ENCODE data around the gene SELENON. TPM values are rescaled to one million over a fixed set of nuclear protein-coding genes. Genes with fewer than 3 reads are reported as not detected.
A peak's percentile ranks its signal among the peaks of the same experiment; 100 is the strongest.

The SELENON gene
- total and polyA plus RNA-seq, 2 of the 8 experiments (the other 6 are each of a cell fraction or from before 2014, with no cell fraction given), result 43.0 to 77.6 TPM

- TF ChIP-seq CBX8 (IDR thresholded peaks at IDR 0.05; ENCODE audit: borderline replicate concordance, low read depth, low read length), result no peak
- no peak for TF ChIP-seq KDM1A (IDR thresholded peaks at IDR 0.05; ENCODE audit: borderline replicate concordance, low read length)
- TF ChIP-seq RBBP5 (IDR thresholded peaks at IDR 0.05; ENCODE audit: borderline replicate concordance, low read depth, low read length), result 0 out of 2 replicates have a peak, but pooled peaks have one; percentile 58
- no peak for TF ChIP-seq SP1 (IDR thresholded peaks at IDR 0.05; ENCODE audit: low read depth, low read length)
- no peak for TF ChIP-seq EP300 (IDR thresholded peaks at IDR 0.05; ENCODE audit: borderline replicate concordance in 1 of 2, low read depth in 2 of 2, low read length in 2 of 2)
- peak; percentile 49 for TF ChIP-seq ASH2L (IDR thresholded peaks at IDR 0.05; ENCODE audit: low read length)
- no peak for TF ChIP-seq POU5F1 (IDR thresholded peaks at IDR 0.05; ENCODE audit: low read depth, low read length)
- no peak for TF ChIP-seq TAF1 (IDR thresholded peaks at IDR 0.05; ENCODE audit: low read depth, low read length)
- no peak for TF ChIP-seq RAD21 (IDR thresholded peaks at IDR 0.05 in 1 of 2, conservative IDR thresholded peaks at IDR 0.05 in 1 of 2; ENCODE audit: low read depth in 2 of 2, low read length in 2 of 2)
- no peak for TF ChIP-seq GTF2F1 (IDR thresholded peaks at IDR 0.05; ENCODE audit: borderline replicate concordance, low read depth, low read length)
- peak; percentile 25 for TF ChIP-seq CTBP2 (IDR thresholded peaks at IDR 0.05; ENCODE audit: borderline replicate concordance, insufficient read depth, insufficient read length, low read length)
- TF ChIP-seq, protein P1, sequence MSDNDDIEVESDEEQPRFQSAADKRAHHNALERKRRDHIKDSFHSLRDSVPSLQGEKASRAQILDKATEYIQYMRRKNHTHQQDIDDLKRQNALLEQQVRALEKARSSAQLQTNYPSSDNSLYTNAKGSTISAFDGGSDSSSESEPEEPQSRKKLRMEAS (IDR thresholded peaks at IDR 0.05), result peak; percentile 44
- no peak for TF ChIP-seq MAFK (IDR thresholded peaks at IDR 0.05; ENCODE audit: low read depth, low read length)
- TF ChIP-seq CBX5 (IDR thresholded peaks at IDR 0.05; ENCODE audit: low read depth, low read length), result no peak
- TF ChIP-seq HDAC2 (IDR thresholded peaks at IDR 0.05; ENCODE audit: borderline replicate concordance in 1 of 2, low read depth in 2 of 2, low read length in 2 of 2), result no peak
Observed at GRCh38 chr1:25819491-25820246, 19.7 kb downstream of the SELENON start, which contains the start of gene MTFR1L (continued).

Measured in H1 (cell line).